Measurements from ENCODE around the gene SIGLEC12. TPM values are rescaled to one million over a fixed set of nuclear protein-coding genes. Genes with fewer than 3 reads are reported as not detected.
A peak's percentile ranks its signal among the peaks of the same experiment; 100 is the strongest.

The SIGLEC12 gene
- total and polyA plus RNA-seq, 9 of the 15 experiments (the other 6 are each of a cell fraction or from before 2014, with no cell fraction given), result 0.08 to 1.3 (median 0.54) TPM

- 14% methylated on average over 2 of the region's 2 CpGs for WGBS (ENCODE audit: insufficient coverage, low coverage, missing lambda C conversion rate)
- H3K27ac ChIP-seq (ENCODE audit: extremely low read depth, low read depth, low read length), result no peak overlapping the region
- H3K79me2 ChIP-seq (ENCODE audit: control insufficient read depth, insufficient read depth, low read length), result no peaks in the 10 kb centered on the region
- no peak overlapping the region for H3K9ac ChIP-seq (ENCODE audit: insufficient read depth in 1 of 2, low read depth in 2 of 2, low read length in 2 of 2)
- H4K20me1 ChIP-seq (replicated peaks; ENCODE audit: control insufficient read depth, insufficient read depth, low read length), result no peaks in the 10 kb centered on the region
- DNase-seq (ENCODE audit: extremely low read depth in 1 of 4, low spot score in 3 of 4) (no peak), FAIRE-seq (peak; percentile 11), ATAC-seq (no peak)
- CTCF ChIA-PET (ENCODE audit: low intra/inter-chr PET ratio), result no interaction called here
- in situ Hi-C loops (cut with MboI), result no loop called here
- peak; percentile 37; the same call in 1 of the 2 replicates for TF ChIP-seq FOSL1 (tag; conservative IDR thresholded peaks at IDR 0.05)
- TF ChIP-seq JUND (IDR thresholded peaks at IDR 0.05; ENCODE audit: borderline replicate concordance, low read depth, low read length), result peak; percentile 40; the same call in 1 of the 2 replicates
- TF ChIP-seq JUND (tag; IDR thresholded peaks at IDR 0.05; ENCODE audit: borderline replicate concordance, low read depth, low read length), result no peak
- no peak for TF ChIP-seq ZNF77 (CRISPR knock-in tag; IDR thresholded peaks at IDR 0.05)
- TF ChIP-seq JUN (IDR thresholded peaks at IDR 0.05; ENCODE audit: borderline replicate concordance, low read depth, low read length), result peak; percentile 67
- no peak for TF ChIP-seq JUN (CRISPR knock-in tag; IDR thresholded peaks at IDR 0.05; ENCODE audit: borderline replicate concordance)
- TF ChIP-seq EHMT2 (IDR thresholded peaks at IDR 0.05), result peak; percentile 39; the same call in 1 of the 2 replicates
- TF ChIP-seq, protein P1, sequence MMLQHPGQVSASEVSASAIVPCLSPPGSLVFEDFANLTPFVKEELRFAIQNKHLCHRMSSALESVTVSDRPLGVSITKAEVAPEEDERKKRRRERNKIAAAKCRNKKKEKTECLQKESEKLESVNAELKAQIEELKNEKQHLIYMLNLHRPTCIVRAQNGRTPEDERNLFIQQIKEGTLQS (IDR thresholded peaks at IDR 0.05), result peak; percentile 68
- TF ChIP-seq, protein P1 (CRISPR knock-in tag; conservative IDR thresholded peaks at IDR 0.05), result no peak
- no peak for TF ChIP-seq MBD2 (IDR thresholded peaks at IDR 0.05; ENCODE audit: borderline replicate concordance, low read depth)
- peak; percentile 17 for TF ChIP-seq MEIS2 (IDR thresholded peaks at IDR 0.05; ENCODE audit: partially characterized antibody)
- TF ChIP-seq NELFE (IDR thresholded peaks at IDR 0.05; ENCODE audit: insufficient read depth, insufficient read length), result no peak
- no peak overlapping the region for H2AFZ ChIP-seq (ENCODE audit: low read depth, low read length)
- H3K4me1 ChIP-seq (replicated peaks in 1 of 2; ENCODE audit: control insufficient read depth in 2 of 2, insufficient read depth in 2 of 2, low read length in 2 of 2), result peaks cover 5 to 6% of the 10 kb centered on the region in 2 experiments; a peak in 3 of 5 replicates
- intact Hi-C loops (cut with micrococcal nuclease), result no loop called here
- no peaks in the 10 kb centered on the region for H3K36me3 ChIP-seq (ENCODE audit: control insufficient read depth, insufficient read depth, low read length)
- no peaks in the 10 kb centered on the region for H3K9me3 ChIP-seq (replicated peaks; ENCODE audit: control insufficient read depth, insufficient read depth, low read depth, low read length)
- H3K27me3 ChIP-seq (ENCODE audit: control insufficient read depth in 2 of 2, insufficient read depth in 2 of 2, low read length in 2 of 2), result no peaks in the 10 kb centered on the region
- BruUV-seq (replicated peaks), result no TSS peak
- POLR2A ChIA-PET, result no interaction called here
- no peak overlapping the region for H3K4me3 ChIP-seq
- H3K9me1 ChIP-seq (ENCODE audit: control insufficient read depth, insufficient read depth, low read length), result no peaks in the 10 kb centered on the region
- no peak overlapping the region for H3K4me2 ChIP-seq (ENCODE audit: insufficient read depth, low read length)
These were observed 12.5 kb downstream of the SIGLEC12 start for GRCh38 chr19:51489113-51489512.

Data from K562 (cell line).